ENCODE results near the gene MON1B. TPM values are rescaled to one million over a fixed set of nuclear protein-coding genes. Genes with fewer than 3 reads are reported as not detected.
A peak's percentile ranks its signal among the peaks of the same experiment; 100 is the strongest.
"Not testable (repeated sequence)": the region's sequence is repeated elsewhere in the genome, so short reads cannot be mapped to it uniquely, and the experiment has no call there.

MON1B gene
- total RNA-seq, 1 donor from 2014 or later = 70.7 TPM

DNA sequence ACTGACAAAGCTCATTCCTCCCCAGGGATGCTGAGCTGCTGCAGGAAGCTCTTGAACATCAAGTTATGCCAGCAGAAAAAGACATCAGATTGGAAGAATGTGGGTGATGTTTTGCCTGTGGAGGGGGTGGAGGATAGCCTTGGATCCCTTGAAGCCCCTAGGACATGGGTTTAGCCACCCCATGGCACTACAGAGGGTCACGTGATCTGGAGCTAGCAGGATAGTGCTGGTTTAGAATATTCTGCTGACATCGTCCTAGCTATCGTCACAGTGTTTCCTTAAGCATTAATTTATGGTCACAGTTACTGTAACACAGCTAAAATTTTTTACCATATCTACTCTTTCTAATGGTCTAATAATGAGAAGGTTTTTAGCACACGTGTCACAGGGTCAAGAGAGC, 20.2 kb upstream of the MON1B start:
- Mint-ChIP-seq H3K4me3 (no peak overlapping the region), H3K27ac (no peak overlapping the region), H3K36me3 (ENCODE audit: low read depth) (no peaks in the 10 kb centered on the region), H3K9me3 (no peaks in the 10 kb centered on the region), H3K27me3 (peaks cover 33% of the 10 kb centered on the region), H3K4me1 (no peaks in the 10 kb centered on the region)
- POLR2A ChIA-PET = no interaction called here
- intact Hi-C loops (cut with micrococcal nuclease) = loop anchor here (1.0 kb wide), 1 partner anchor 1382 kb away; no protein-coding TSS in a partner anchor
- CTCF ChIA-PET = interaction anchor here (0.9 to 2.6 kb wide), 10 partner anchors 9 to 1971 kb away, joined by 3 to 15 read pairs (median 4); no protein-coding TSS in a partner anchor
- TF ChIP-seq, protein P1, sequence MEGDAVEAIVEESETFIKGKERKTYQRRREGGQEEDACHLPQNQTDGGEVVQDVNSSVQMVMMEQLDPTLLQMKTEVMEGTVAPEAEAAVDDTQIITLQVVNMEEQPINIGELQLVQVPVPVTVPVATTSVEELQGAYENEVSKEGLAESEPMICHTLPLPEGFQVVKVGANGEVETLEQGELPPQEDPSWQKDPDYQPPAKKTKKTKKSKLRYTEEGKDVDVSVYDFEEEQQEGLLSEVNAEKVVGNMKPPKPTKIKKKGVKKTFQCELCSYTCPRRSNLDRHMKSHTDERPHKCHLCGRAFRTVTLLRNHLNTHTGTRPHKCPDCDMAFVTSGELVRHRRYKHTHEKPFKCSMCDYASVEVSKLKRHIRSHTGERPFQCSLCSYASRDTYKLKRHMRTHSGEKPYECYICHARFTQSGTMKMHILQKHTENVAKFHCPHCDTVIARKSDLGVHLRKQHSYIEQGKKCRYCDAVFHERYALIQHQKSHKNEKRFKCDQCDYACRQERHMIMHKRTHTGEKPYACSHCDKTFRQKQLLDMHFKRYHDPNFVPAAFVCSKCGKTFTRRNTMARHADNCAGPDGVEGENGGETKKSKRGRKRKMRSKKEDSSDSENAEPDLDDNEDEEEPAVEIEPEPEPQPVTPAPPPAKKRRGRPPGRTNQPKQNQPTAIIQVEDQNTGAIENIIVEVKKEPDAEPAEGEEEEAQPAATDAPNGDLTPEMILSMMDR (IDR thresholded peaks at IDR 0.05) = no peak
- DNase-seq = no peak
- ATAC-seq (ENCODE audit: low read depth) = no peak

- ChIA-PET POLR2A (interaction anchor here (0.7 kb wide), 1 partner anchor 1383 kb away, joined by 7 read pairs; no protein-coding TSS in a partner anchor), CTCF (interaction anchor here (1.0 to 2.6 kb wide), 8 partner anchors 10 to 1973 kb away, joined by 3 to 15 read pairs (median 5); partner anchors contain the start of gene MON1B)
- intact Hi-C loops (cut with micrococcal nuclease) = loop anchor here (1.0 kb wide), 1 partner anchor 1383 kb away; no protein-coding TSS in a partner anchor
- H3K27me3 Mint-ChIP-seq = peaks cover 39% of the 10 kb centered on the region
- no peaks in the 10 kb centered on the region for H3K4me1 Mint-ChIP-seq
- no peaks in the 10 kb centered on the region for H3K9me3 Mint-ChIP-seq
- no peak for DNase-seq
- H3K27ac Mint-ChIP-seq = no peak overlapping the region
- peak; percentile 60 for ATAC-seq (ENCODE audit: low read depth)
- H3K36me3 Mint-ChIP-seq (ENCODE audit: low read depth) = no peaks in the 10 kb centered on the region
- no peak overlapping the region for H3K4me3 Mint-ChIP-seq
- TF ChIP-seq, protein P1 (IDR thresholded peaks at IDR 0.05) = peak; percentile 81
Measured at GRCh38 chr16:77171745-77172635, 19.0 kb upstream of the MON1B start.

GRCh38 chr16:77172951-77173350, 18.0 kb upstream of the MON1B start:
- ChIA-PET POLR2A (interaction anchor here (0.7 kb wide), 1 partner anchor 1384 kb away, joined by 7 read pairs; no protein-coding TSS in a partner anchor), CTCF (interaction anchor here (2.2 kb wide), 1 partner anchor 1973 kb away, joined by 8 read pairs; no protein-coding TSS in a partner anchor)
- Mint-ChIP-seq H3K36me3 (ENCODE audit: low read depth) (no peaks in the 10 kb centered on the region), H3K27ac (no peak overlapping the region), H3K4me1 (no peaks in the 10 kb centered on the region), H3K9me3 (no peaks in the 10 kb centered on the region), H3K4me3 (no peak overlapping the region), H3K27me3 (peaks cover 37% of the 10 kb centered on the region)
- intact Hi-C loops (cut with micrococcal nuclease) = no loop called here
- DNase-seq = no peak
- ATAC-seq (ENCODE audit: low read depth) = no peak
- TF ChIP-seq, protein P1 (IDR thresholded peaks at IDR 0.05) = no peak

DNA sequence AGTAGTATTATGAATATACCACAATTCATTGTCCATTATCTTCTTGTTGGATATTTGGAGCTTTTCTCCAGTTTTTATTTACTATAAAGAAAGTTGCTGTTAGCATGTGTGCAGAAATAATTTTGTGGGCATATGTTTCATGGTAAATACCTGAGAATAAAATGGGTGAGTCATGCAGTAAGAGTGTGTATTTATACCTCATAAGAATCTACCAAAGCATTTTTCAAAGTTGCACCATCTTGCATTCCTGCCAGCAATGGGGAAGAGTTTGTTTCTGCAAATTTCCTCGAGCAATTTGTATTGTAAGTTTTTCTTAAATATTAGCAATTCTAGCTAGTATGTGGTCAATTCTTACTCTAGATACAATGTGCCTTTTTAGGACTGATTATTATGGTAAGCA, 7.9 kb upstream of the MON1B start:
- no peak overlapping the region for H3K4me3 Mint-ChIP-seq
- H3K27ac Mint-ChIP-seq = no peak overlapping the region
- ChIA-PET CTCF (interaction anchor here (1.5 kb wide), 1 partner anchor 13 kb away, joined by 4 read pairs; no protein-coding TSS in a partner anchor), POLR2A (no interaction called here)
- peaks cover 12% of the 10 kb centered on the region for H3K27me3 Mint-ChIP-seq
- intact Hi-C loops (cut with micrococcal nuclease) = no loop called here
- no peak for ATAC-seq (ENCODE audit: low read depth)
- TF ChIP-seq, protein P1 (IDR thresholded peaks at IDR 0.05) = no peak
- DNase-seq = no peak
- no peaks in the 10 kb centered on the region for H3K36me3 Mint-ChIP-seq (ENCODE audit: low read depth)
- H3K9me3 Mint-ChIP-seq = no peaks in the 10 kb centered on the region
- no peaks in the 10 kb centered on the region for H3K4me1 Mint-ChIP-seq

DNA sequence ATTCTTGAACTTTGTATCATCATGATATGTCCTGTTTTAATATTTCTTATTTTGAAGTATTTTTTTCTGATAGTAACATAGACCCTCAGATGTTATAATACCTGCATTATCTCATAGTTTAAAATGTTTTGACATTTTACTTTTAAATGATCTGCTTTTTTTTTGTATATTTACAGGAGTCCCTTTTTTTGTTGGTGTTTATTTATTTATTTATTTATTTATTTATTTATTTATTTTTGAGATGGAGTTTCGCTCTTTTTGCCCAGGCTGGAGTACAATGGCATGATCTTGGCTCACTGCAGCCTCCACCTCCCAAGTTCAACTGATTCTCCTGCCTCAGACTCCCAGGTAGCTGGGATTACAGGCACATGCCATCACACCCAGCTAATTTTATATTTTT, 4.7 kb upstream of the MON1B start:
- CTCF ChIA-PET; intact Hi-C loops (cut with micrococcal nuclease); H3K4me3 Mint-ChIP-seq; ATAC-seq (ENCODE audit: low read depth); DNase-seq; H3K27me3 Mint-ChIP-seq; H3K27ac Mint-ChIP-seq; H3K9me3 Mint-ChIP-seq; POLR2A ChIA-PET: not testable (repeated sequence)
- H3K36me3 Mint-ChIP-seq (ENCODE audit: low read depth) = peaks cover 10% of the 10 kb centered on the region
- peaks cover 15% of the 10 kb centered on the region for H3K4me1 Mint-ChIP-seq

All from activated B cell treated with CpG ODN at 0.5 μM for 24 hours (primary cell).